OCI-LY3 (cell line): ENCODE measurements around the gene EPHA8.

Experiments
- H2AFZ ChIP-seq: fragments of 200-600, 300-600 bp; shearing (Covaris generic); 2 replicates; pipeline ENCODE4 v1.6.0; 2014; ENCODE audit warnings: antibody characterized with exemption, low read depth, low read length
- H3K27ac ChIP-seq: fragments of 200-600, 300-600 bp; sonication (generic); 2 replicates; pipeline ENCODE4 v1.5.1; 2014; ENCODE audit warnings: mild to moderate bottlenecking, low read length, moderate library complexity, mixed read lengths
- H3K27me3 ChIP-seq: fragments of 200-600, 300-600 bp; sonication (generic); 2 replicates; pipeline ENCODE4 v1.6.1; 2014; ENCODE audit warnings: low read depth, low read length, mixed read lengths
- H3K36me3 ChIP-seq: fragments of 200-600, 300-600 bp; sonication (generic); replicated peaks from 2 replicates; pipeline ENCODE3; 2014; ENCODE audit warnings: low read depth, low read length, mixed read lengths
- H3K4me1 ChIP-seq: fragments of 300-600, 200-600 bp; sonication (generic); 2 replicates; pipeline ENCODE4 v1.6.1; 2014; ENCODE audit warnings: low read length, mixed read lengths
- H3K4me2 ChIP-seq: fragments of 200-600, 300-600 bp; sonication (generic); 2 replicates; pipeline ENCODE4 v1.6.1; 2014; ENCODE audit warnings: low read length, mixed read lengths
- H3K4me3 ChIP-seq: fragments of 300-600, 200-600 bp; sonication (generic); 2 replicates; pipeline ENCODE4 v1.5.1; 2014; ENCODE audit warnings: antibody characterized with exemption, mild to moderate bottlenecking, low read length, moderate library complexity
- H3K79me2 ChIP-seq: fragments of 300-600, 200-600 bp; shearing (Covaris generic); 2 replicates; pipeline ENCODE4 v1.6.1; 2014; ENCODE audit warnings: mild to moderate bottlenecking, low read length, mixed read lengths
- H3K9ac ChIP-seq: fragments of 300-600, 200-600 bp; shearing (Covaris generic); 2 replicates; pipeline ENCODE4 v1.6.0; 2014; ENCODE audit warnings: mild to moderate bottlenecking, low read length, moderate library complexity
- H3K9me3 ChIP-seq: fragments of 200-600, 300-600 bp; shearing (Covaris generic); 2 replicates; pipeline ENCODE4 v1.6.1; 2014; ENCODE audit warnings: low read length, mixed read lengths; ENCODE audit not compliant: insufficient read depth
- H4K20me1 ChIP-seq: fragments of 200-600, 300-600 bp; sonication (generic); 2 replicates; pipeline ENCODE4 v1.6.1; 2016; ENCODE audit warnings: low read length, mixed read lengths; ENCODE audit not compliant: insufficient read depth
- EZH2phosphoT487 ChIP-seq: fragments of 200-600 bp; shearing (Covaris generic); IDR thresholded peaks from 2 replicates; pipeline ENCODE4 v1.6.1; 2018; ENCODE audit warnings: antibody characterized with exemption, mixed run types, low read depth
- TF ChIP-seq, protein P1 (sequence below): fragments of 200-600, 300-600 bp; sonication (generic); IDR thresholded peaks from 2 replicates; pipeline ENCODE4 v1.5.1; 2014; ENCODE audit warnings: antibody characterized with exemption, low read length, low read depth

EPHA8 gene

DNA sequence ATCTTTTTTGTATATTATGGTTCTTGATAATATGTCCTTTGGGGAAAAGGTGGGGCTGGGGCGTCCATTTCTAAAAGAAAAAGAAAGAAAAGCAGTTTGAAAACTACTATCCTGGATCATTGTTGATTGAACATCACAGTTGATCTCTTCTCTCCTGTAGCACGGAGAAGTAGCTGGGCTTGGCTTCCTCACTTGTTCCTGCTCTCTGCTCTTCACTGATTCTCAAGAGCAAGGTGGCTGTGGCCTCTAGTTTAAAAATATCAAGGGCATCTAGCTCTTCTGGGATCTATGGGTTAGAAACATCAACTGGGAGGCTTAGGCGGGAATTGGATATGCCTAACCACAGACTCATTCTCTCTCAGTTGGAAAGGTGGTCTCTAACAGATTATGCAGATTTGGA lies 38.1 kb upstream of the EPHA8 start:
- no peaks in the 10 kb centered on the region for H3K27me3 ChIP-seq
- H3K9me3 ChIP-seq = no peaks in the 10 kb centered on the region
- no peak overlapping the region for H3K4me3 ChIP-seq
- H3K27ac ChIP-seq = no peak overlapping the region
- H3K4me1 ChIP-seq = no peaks in the 10 kb centered on the region
- H2AFZ ChIP-seq = no peak overlapping the region
- no peaks in the 10 kb centered on the region for H3K79me2 ChIP-seq
- H3K9ac ChIP-seq = no peak overlapping the region
- peaks cover 12% of the 10 kb centered on the region for H3K36me3 ChIP-seq
- H3K4me2 ChIP-seq = no peak overlapping the region
- H4K20me1 ChIP-seq = no peaks in the 10 kb centered on the region
- TF ChIP-seq, protein P1, sequence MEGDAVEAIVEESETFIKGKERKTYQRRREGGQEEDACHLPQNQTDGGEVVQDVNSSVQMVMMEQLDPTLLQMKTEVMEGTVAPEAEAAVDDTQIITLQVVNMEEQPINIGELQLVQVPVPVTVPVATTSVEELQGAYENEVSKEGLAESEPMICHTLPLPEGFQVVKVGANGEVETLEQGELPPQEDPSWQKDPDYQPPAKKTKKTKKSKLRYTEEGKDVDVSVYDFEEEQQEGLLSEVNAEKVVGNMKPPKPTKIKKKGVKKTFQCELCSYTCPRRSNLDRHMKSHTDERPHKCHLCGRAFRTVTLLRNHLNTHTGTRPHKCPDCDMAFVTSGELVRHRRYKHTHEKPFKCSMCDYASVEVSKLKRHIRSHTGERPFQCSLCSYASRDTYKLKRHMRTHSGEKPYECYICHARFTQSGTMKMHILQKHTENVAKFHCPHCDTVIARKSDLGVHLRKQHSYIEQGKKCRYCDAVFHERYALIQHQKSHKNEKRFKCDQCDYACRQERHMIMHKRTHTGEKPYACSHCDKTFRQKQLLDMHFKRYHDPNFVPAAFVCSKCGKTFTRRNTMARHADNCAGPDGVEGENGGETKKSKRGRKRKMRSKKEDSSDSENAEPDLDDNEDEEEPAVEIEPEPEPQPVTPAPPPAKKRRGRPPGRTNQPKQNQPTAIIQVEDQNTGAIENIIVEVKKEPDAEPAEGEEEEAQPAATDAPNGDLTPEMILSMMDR = no peak
- TF ChIP-seq EZH2phosphoT487 = no peak

DNA sequence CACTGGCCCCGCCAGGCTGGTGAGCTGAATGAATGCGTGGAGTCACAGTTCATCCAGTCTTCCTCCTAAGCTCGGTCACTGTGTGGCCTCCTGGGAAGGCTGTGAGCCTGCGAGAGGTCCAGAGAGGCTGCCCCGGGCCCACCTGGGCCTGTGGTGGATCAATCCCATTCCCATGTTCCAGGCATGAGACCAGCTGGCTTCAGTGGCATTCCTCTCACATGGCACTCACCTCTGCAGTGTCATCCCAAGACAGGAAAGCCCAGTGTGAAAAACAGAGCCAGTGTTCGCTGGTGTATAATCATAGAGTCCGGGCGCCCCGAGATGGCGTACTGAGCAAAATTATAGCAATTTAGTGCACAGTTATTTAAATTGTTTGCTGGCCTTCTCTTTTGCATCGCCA lies 37.6 kb upstream of the EPHA8 start:
- Histone ChIP-seq H3K4me1 (no peaks in the 10 kb centered on the region), H3K27ac (no peak overlapping the region), H3K9me3 (no peaks in the 10 kb centered on the region), H2AFZ (no peak overlapping the region), H3K79me2 (no peaks in the 10 kb centered on the region), H4K20me1 (no peaks in the 10 kb centered on the region), H3K27me3 (no peaks in the 10 kb centered on the region), H3K36me3 (peaks cover 10% of the 10 kb centered on the region), H3K9ac (no peak overlapping the region), H3K4me3 (no peak overlapping the region), H3K4me2 (no peak overlapping the region)
- no peak for TF ChIP-seq EZH2phosphoT487
- TF ChIP-seq, protein P1 = no peak

DNA sequence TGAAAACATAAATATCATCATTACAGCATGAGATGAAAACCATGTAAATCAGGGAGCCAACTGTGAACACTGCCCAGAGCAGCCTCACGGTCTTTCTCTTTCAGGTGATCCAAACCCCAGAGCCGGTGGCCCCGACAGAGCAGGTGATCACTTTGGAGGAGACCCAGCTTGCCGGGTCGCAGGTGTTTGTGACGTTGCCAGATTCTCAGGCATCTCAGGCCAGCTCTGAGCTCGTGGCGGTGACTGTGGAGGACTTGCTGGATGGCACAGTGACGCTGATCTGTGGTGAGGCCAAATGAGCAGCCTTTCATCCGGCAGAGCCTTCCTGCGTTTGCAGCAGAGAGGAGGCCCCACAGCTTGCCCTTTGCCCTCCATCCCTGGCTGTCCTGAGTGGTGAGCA lies 37.2 kb upstream of the EPHA8 start:
- Histone ChIP-seq H3K9ac (no peak overlapping the region), H3K9me3 (no peaks in the 10 kb centered on the region), H3K27ac (no peak overlapping the region), H3K36me3 (peaks cover 10% of the 10 kb centered on the region), H3K4me2 (no peak overlapping the region), H3K27me3 (no peaks in the 10 kb centered on the region), H3K4me1 (no peaks in the 10 kb centered on the region), H3K79me2 (no peaks in the 10 kb centered on the region), H4K20me1 (no peaks in the 10 kb centered on the region), H3K4me3 (no peak overlapping the region), H2AFZ (no peak overlapping the region)
- no peak for TF ChIP-seq EZH2phosphoT487
- TF ChIP-seq, protein P1 = no peak

DNA sequence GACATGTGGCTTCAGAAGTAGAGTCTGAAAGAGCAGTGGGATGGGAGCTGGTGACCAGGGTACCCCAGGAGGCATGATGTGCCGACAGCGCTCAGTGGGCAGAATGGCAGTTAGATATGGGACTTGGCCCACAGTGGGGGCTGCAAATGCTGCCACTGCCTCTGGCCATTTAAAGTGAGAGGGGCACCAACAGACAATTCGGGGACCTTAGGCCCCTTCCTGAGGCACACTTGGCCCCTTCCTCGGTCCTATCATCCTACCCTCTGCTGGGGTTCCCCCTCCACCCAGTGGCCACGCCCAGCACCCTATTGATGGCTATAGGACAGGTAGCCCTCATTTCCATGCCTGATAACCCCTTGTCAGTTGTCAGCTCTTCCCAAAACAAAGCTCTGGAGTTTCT lies 36.6 kb upstream of the EPHA8 start:
- no peaks in the 10 kb centered on the region for H3K27me3 ChIP-seq
- H3K9me3 ChIP-seq = no peaks in the 10 kb centered on the region
- H3K79me2 ChIP-seq = no peaks in the 10 kb centered on the region
- no peak overlapping the region for H3K9ac ChIP-seq
- H3K36me3 ChIP-seq = peaks cover 10% of the 10 kb centered on the region
- H3K27ac ChIP-seq = no peak overlapping the region
- no peak overlapping the region for H3K4me2 ChIP-seq
- no peak overlapping the region for H2AFZ ChIP-seq
- H3K4me3 ChIP-seq = no peak overlapping the region
- H4K20me1 ChIP-seq = no peaks in the 10 kb centered on the region
- no peaks in the 10 kb centered on the region for H3K4me1 ChIP-seq
- TF ChIP-seq EZH2phosphoT487 = no peak
- TF ChIP-seq, protein P1 = no peak
